Neural cell (in vitro differentiated cells): Measurements from ENCODE around the gene ITGB2. TPM values are rescaled to one million over a fixed set of nuclear protein-coding genes. Genes with fewer than 3 reads are reported as not detected.

Experiments
- H2AFZ ChIP-seq: fragments of 200-600, 300-800 bp; sonication (generic), shearing (Covaris generic); 2 replicates; pipeline ENCODE4 v1.6.0; 2014; ENCODE audit warnings: low read depth, mild to moderate bottlenecking, antibody characterized with exemption, low read length, moderate library complexity
- H3F3A ChIP-seq: fragments of 200-600 bp; shearing (Covaris generic); 2 replicates; pipeline ENCODE4 v1.6.1; 2016; ENCODE audit warnings: mild to moderate bottlenecking, moderate library complexity, mixed read lengths, antibody characterized with exemption, low read length; ENCODE audit not compliant: insufficient read depth, poor library complexity, severe bottlenecking
- H3K27ac ChIP-seq: fragments of 200-600, 300-800 bp; sonication (generic), shearing (Covaris generic); 2 replicates; pipeline ENCODE4 v1.5.1; 2014; ENCODE audit warnings: mild to moderate bottlenecking, low read length, moderate library complexity
- H3K27me3 ChIP-seq: fragments of 300-800, 200-600 bp; sonication (generic), shearing (Covaris generic); 2 replicates; pipeline ENCODE4 v1.6.0; 2014; ENCODE audit warnings: mild to moderate bottlenecking, low read depth, low read length, moderate library complexity; ENCODE audit not compliant: insufficient read depth
- H3K36me3 ChIP-seq: fragments of 300-800, 200-600 bp; sonication (generic), shearing (Covaris generic); 2 replicates; pipeline ENCODE4 v1.5.1; 2014; ENCODE audit warnings: mild to moderate bottlenecking, antibody characterized with exemption, low read length, moderate library complexity; ENCODE audit not compliant: insufficient read depth
- H3K4me2 ChIP-seq: fragments of 300-800, 200-600 bp; sonication (generic), shearing (Covaris generic); 2 replicates; pipeline ENCODE4 v1.6.0; 2014; ENCODE audit warnings: mild to moderate bottlenecking, low read length
- H3K4me3 ChIP-seq: fragments of 300-800, 200-600 bp; sonication (generic), shearing (Covaris generic); 2 replicates; pipeline ENCODE4 v1.5.1; 2014; ENCODE audit warnings: mild to moderate bottlenecking, low read length, moderate library complexity
- H3K79me2 ChIP-seq: fragments of 200-600 bp; shearing (Covaris generic); replicated peaks from 2 replicates; pipeline ENCODE4 v1.6.0; 2014; ENCODE audit warnings: mild to moderate bottlenecking, low read length, moderate library complexity; ENCODE audit not compliant: insufficient read depth
- H3K9ac ChIP-seq: fragments of 300-800, 200-600 bp; sonication (generic), shearing (Covaris generic); 2 replicates; pipeline ENCODE4 v1.6.1; 2016; ENCODE audit warnings: mild to moderate bottlenecking, low read length, mixed read lengths
- H3K9me2 ChIP-seq: fragments of 200-600 bp; shearing (Covaris generic); 2 replicates; pipeline ENCODE4 v1.6.1; 2016; ENCODE audit warnings: mild to moderate bottlenecking, low read length, mixed read lengths; ENCODE audit not compliant: insufficient read depth
- H3K9me3 ChIP-seq: fragments of 200-600, 300-800 bp; sonication (generic), shearing (Covaris generic); 2 replicates; pipeline ENCODE4 v1.6.1; 2016; ENCODE audit warnings: mild to moderate bottlenecking, mixed run types, low read length, moderate library complexity, mixed read lengths
- H4K20me1 ChIP-seq: fragments of 200-600 bp; shearing (Covaris generic); 2 replicates; pipeline ENCODE4 v1.6.1; 2016; ENCODE audit warnings: mild to moderate bottlenecking, mixed run types; ENCODE audit not compliant: insufficient read depth
- CTCF ChIP-seq: fragments of 450-650 bp; IDR thresholded peaks from 2 replicates; pipeline ENCODE4 v1.5.1; 2014; ENCODE audit warnings: antibody characterized with exemption, mild to moderate bottlenecking, moderate library complexity; ENCODE audit not compliant: poor library complexity, severe bottlenecking
- EP300 ChIP-seq: fragments of 450-650 bp; conservative IDR thresholded peaks from 2 replicates; pipeline ENCODE4 v1.6.1; 2014; ENCODE audit warnings: antibody characterized with exemption, mild to moderate bottlenecking, moderate library complexity; ENCODE audit not compliant: poor library complexity, severe bottlenecking
- EZH2 ChIP-seq: fragments of 200-600, 300-800 bp; shearing (Covaris generic), sonication (generic); IDR thresholded peaks from 2 replicates; pipeline ENCODE4 v1.6.1; 2014; ENCODE audit warnings: antibody characterized with exemption, low read length, borderline replicate concordance, mild to moderate bottlenecking; ENCODE audit not compliant: insufficient read depth, poor library complexity, severe bottlenecking
- MXI1 ChIP-seq: fragments of 450-650 bp; conservative IDR thresholded peaks from 2 replicates; pipeline ENCODE4 v1.6.1; 2014; ENCODE audit warnings: antibody characterized with exemption, mild to moderate bottlenecking; ENCODE audit not compliant: poor library complexity, severe bottlenecking
- POLR2AphosphoS5 ChIP-seq: IDR thresholded peaks from 2 replicates; pipeline ENCODE4 v1.6.1; 2012
- RAD21 ChIP-seq: fragments of 450-650 bp; conservative IDR thresholded peaks from 2 replicates; pipeline ENCODE4 v1.6.1; 2014; ENCODE audit warnings: antibody characterized with exemption, mild to moderate bottlenecking, moderate library complexity
- REST ChIP-seq: IDR thresholded peaks from 2 replicates; pipeline ENCODE4 v1.6.1; 2012; ENCODE audit warnings: borderline replicate concordance
- SMC3 ChIP-seq: fragments of 450-650 bp; conservative IDR thresholded peaks from 2 replicates; pipeline ENCODE4 v1.6.1; 2014; ENCODE audit warnings: antibody characterized with exemption, mild to moderate bottlenecking, moderate library complexity; ENCODE audit not compliant: poor library complexity
- TAF1 ChIP-seq: IDR thresholded peaks from 2 replicates; pipeline ENCODE4 v1.6.1; 2012; ENCODE audit warnings: low read depth
- polyA plus RNA-seq: library from polyadenylated mRNA; depleted of rRNA; stranded (reverse); fragments of >200 nt; gene quantifications from 2 replicates; pipeline ENCODE4 v1.2.3, GENCODE V29; 2014

The ITGB2 gene
- polyA plus RNA-seq, 1 donor from 2014 or later: not detected

GRCh38 chr21:44854391-44854663 is 66.4 kb downstream of the ITGB2 start:
- H3K9me3 ChIP-seq: no peaks in the 10 kb centered on the region
- H3K27ac ChIP-seq: no peak overlapping the region
- H3K27me3 ChIP-seq: no peaks in the 10 kb centered on the region
- TF ChIP-seq TAF1 (no peak), CTCF (no peak), RAD21 (no peak)
- no peak overlapping the region for H3K4me2 ChIP-seq
- H3K36me3 ChIP-seq: peaks cover 5% of the 10 kb centered on the region
- no peak overlapping the region for H3K9ac ChIP-seq
- H3K9me2 ChIP-seq: no peaks in the 10 kb centered on the region
- H2AFZ ChIP-seq: no peak overlapping the region
- peaks cover 7% of the 10 kb centered on the region for H3K79me2 ChIP-seq
- H3F3A ChIP-seq: no peaks in the 10 kb centered on the region
- H3K4me3 ChIP-seq: no peak overlapping the region
- peaks cover 4% of the 10 kb centered on the region for H4K20me1 ChIP-seq

GRCh38 chr21:44853601-44854390 is 66.9 kb downstream of the ITGB2 start:
- H3K9me3 ChIP-seq: no peaks in the 10 kb centered on the region
- H4K20me1 ChIP-seq: peaks cover 4% of the 10 kb centered on the region

More at GRCh38 chr21:44853601-44854390, 66.9 kb downstream of the ITGB2 start:
- Histone ChIP-seq H3K9ac (no peak overlapping the region), H3K36me3 (peaks cover 5% of the 10 kb centered on the region), H2AFZ (no peak overlapping the region), H3K4me2 (no peak overlapping the region), H3F3A (no peaks in the 10 kb centered on the region), H3K4me3 (no peak overlapping the region), H3K9me2 (no peaks in the 10 kb centered on the region), H3K27ac (no peak overlapping the region), H3K27me3 (no peaks in the 10 kb centered on the region), H3K79me2 (peaks cover 7% of the 10 kb centered on the region)
- TF ChIP-seq RAD21: no peak
- no peak for TF ChIP-seq TAF1
- no peak for TF ChIP-seq MXI1
- TF ChIP-seq REST: no peak
- no peak for TF ChIP-seq EP300
- TF ChIP-seq POLR2AphosphoS5: no peak
- TF ChIP-seq EZH2: no peak
- no peak for TF ChIP-seq CTCF
- TF ChIP-seq SMC3: no peak
